Measurements from ENCODE around the gene DNAAF9. TPM values are rescaled to one million over a fixed set of nuclear protein-coding genes. Genes with fewer than 3 reads are reported as not detected.

DNAAF9 gene
- total RNA-seq, 6 experiments from 2014 or later = 11.7 to 15.5 (median 12.9) TPM

DNA sequence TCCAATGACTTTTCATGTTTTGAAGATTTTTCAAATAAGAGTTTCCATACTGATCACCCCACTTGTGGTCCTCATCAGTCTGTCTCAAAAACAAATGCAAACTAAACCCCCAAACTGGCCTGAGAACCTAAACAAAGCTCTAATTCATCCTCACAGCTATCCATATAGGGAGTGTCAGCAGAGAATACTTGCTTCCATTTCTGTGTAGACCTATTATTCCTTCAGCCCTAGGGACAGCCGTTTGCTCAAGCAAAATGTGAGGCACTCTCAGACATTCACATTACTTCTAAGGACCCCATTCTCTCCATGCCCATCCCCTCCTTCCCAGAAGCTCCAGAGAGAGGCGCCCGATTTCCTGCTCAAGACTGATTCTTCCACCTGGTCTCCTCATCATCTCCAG is 24.6 kb downstream of the DNAAF9 start:
- H3K4me1 Mint-ChIP-seq (ENCODE audit: low read depth) = peaks cover 18% of the 10 kb centered on the region
- peaks cover 15% of the 10 kb centered on the region for H3K36me3 Mint-ChIP-seq (ENCODE audit: low read depth)
- no peaks in the 10 kb centered on the region for H3K27me3 Mint-ChIP-seq (ENCODE audit: insufficient read depth)
- H3K9me3 Mint-ChIP-seq = no peaks in the 10 kb centered on the region; the same call in 1 of the 2 replicates
- no peak overlapping the region for H3K27ac Mint-ChIP-seq
- TF ChIP-seq, protein P1, sequence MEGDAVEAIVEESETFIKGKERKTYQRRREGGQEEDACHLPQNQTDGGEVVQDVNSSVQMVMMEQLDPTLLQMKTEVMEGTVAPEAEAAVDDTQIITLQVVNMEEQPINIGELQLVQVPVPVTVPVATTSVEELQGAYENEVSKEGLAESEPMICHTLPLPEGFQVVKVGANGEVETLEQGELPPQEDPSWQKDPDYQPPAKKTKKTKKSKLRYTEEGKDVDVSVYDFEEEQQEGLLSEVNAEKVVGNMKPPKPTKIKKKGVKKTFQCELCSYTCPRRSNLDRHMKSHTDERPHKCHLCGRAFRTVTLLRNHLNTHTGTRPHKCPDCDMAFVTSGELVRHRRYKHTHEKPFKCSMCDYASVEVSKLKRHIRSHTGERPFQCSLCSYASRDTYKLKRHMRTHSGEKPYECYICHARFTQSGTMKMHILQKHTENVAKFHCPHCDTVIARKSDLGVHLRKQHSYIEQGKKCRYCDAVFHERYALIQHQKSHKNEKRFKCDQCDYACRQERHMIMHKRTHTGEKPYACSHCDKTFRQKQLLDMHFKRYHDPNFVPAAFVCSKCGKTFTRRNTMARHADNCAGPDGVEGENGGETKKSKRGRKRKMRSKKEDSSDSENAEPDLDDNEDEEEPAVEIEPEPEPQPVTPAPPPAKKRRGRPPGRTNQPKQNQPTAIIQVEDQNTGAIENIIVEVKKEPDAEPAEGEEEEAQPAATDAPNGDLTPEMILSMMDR (IDR thresholded peaks at IDR 0.05) = no peak
- no peak overlapping the region for H3K4me3 Mint-ChIP-seq
- no peak for DNase-seq

DNA sequence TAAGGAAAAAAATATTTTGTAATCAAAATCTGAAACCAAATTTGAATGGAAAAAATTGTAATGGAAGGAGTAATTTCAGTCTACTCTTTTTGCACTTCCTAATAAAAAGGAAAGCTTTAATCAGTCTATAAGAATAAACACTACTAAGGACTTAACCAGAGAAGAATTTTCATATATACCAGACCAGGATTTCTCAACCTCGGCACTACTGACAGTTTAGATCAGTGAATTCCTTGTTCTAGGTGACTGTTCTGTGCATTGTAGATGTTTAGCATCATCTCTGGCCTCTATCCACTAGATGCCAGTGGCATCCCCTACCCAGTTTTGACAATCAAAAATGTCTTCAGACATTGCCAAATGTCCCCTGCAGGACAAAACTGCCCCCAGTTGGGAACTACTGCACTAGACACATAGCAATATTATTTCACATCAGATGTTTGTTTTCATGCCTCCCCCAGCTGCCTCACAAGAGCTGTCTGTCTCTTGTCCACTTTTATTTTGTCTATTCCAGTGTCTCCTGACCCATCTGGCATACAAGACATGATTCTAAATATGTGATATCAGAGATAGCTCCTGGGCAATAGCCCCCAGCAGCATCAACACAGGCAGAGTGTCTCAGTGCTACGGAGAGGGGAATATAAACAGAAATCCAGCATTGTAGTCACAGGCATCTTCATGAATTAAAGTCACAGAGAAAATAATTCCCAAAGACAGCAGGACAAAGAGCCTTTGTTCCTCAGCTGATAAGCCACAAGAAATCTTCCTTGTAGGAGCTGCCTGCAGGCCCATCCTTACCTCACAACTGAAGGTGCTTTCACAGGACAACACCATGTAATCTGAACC is 27.0 kb downstream of the DNAAF9 start:
- Mint-ChIP-seq H3K4me1 (ENCODE audit: low read depth) (peaks cover 18% of the 10 kb centered on the region), H3K9me3 (no peaks in the 10 kb centered on the region), H3K4me3 (no peak overlapping the region), H3K36me3 (ENCODE audit: low read depth) (peaks cover 15% of the 10 kb centered on the region; the same call in 1 of the 2 replicates), H3K27ac (no peak overlapping the region), H3K27me3 (ENCODE audit: insufficient read depth) (no peaks in the 10 kb centered on the region)
- TF ChIP-seq, protein P1 (IDR thresholded peaks at IDR 0.05) = no peak
- DNase-seq = no peak

DNA sequence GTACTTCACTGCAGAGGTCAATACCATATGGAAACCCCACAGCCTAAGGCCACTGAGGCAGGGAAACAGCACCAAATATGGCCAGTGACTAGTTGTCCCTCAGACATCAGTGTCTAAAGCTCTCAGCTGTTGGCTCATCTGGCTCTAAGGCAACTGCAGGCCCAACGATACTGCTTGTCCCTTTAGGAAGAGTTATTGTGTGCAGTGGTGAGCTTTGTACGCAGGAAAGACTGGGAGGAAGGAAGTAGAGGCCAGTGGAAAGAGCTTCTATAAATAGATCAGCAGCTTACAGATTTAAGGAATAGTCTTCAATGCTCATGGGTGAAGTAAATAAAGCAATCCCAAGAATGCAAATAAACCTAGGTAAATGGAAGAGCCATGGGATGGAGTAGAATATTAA is 29.3 kb downstream of the DNAAF9 start:
- H3K4me3 Mint-ChIP-seq = no peak overlapping the region
- peaks cover 20% of the 10 kb centered on the region for H3K36me3 Mint-ChIP-seq (ENCODE audit: low read depth)
- no peak overlapping the region for H3K27ac Mint-ChIP-seq
- TF ChIP-seq, protein P1 (IDR thresholded peaks at IDR 0.05) = no peak
- H3K9me3 Mint-ChIP-seq = no peaks in the 10 kb centered on the region
- no peaks in the 10 kb centered on the region for H3K27me3 Mint-ChIP-seq (ENCODE audit: insufficient read depth)
- DNase-seq = no peak
- H3K4me1 Mint-ChIP-seq (ENCODE audit: low read depth) = peaks cover 5% of the 10 kb centered on the region; the same call in 1 of the 2 replicates

DNA sequence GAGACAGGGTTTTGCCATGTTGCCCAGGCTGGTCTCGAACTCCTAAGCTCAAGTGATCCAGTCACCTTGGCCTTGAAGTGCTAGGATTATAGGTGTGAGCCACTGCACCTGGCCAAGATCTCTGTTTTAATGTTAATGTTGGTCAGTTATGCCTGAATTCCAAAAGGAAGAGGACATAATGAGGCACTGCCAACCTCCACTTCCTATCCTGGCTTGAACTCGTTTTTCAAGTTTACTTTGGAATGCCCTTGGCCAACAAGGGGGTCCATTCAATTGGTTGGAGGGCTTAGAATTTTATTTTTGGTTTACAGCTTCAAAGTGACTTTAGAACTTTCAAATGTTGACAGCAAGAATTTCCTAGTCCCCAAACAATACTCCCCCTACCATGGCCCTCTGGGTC is 29.8 kb downstream of the DNAAF9 start:
- peaks cover 25% of the 10 kb centered on the region for H3K36me3 Mint-ChIP-seq (ENCODE audit: low read depth)
- H3K9me3 Mint-ChIP-seq = no peaks in the 10 kb centered on the region
- H3K4me3 Mint-ChIP-seq = no peak overlapping the region
- peaks cover 5% of the 10 kb centered on the region; the same call in 1 of the 2 replicates for H3K4me1 Mint-ChIP-seq (ENCODE audit: low read depth)
- no peak overlapping the region for H3K27ac Mint-ChIP-seq
- H3K27me3 Mint-ChIP-seq (ENCODE audit: insufficient read depth) = no peaks in the 10 kb centered on the region
- TF ChIP-seq, protein P1 (IDR thresholded peaks at IDR 0.05) = no peak
- no peak for DNase-seq

DNA sequence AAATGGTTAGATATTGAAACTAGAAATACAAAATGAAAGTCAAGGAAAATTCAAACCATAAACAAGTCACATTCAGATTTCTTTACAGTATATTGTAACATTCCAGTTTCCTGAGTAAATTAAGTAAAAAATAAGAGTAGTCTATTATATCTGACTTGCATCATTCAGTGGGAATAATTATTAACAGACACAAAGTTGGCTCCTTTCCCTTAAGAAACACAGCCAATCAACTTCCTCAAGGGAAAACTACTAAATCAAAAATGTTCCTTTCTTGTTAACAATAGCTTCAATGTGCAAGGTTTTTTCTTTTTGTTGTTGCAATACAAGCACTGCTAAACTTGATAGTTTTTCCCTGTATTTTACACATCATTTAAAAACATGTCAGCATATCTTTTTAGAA is 33.2 kb downstream of the DNAAF9 start:
- no peaks in the 10 kb centered on the region for H3K9me3 Mint-ChIP-seq
- H3K4me1 Mint-ChIP-seq (ENCODE audit: low read depth) = peaks cover 5% of the 10 kb centered on the region; the same call in 1 of the 2 replicates
- no peak for DNase-seq
- TF ChIP-seq, protein P1 (IDR thresholded peaks at IDR 0.05) = no peak
- peaks cover 44% of the 10 kb centered on the region for H3K36me3 Mint-ChIP-seq (ENCODE audit: low read depth)
- H3K27me3 Mint-ChIP-seq (ENCODE audit: insufficient read depth) = no peaks in the 10 kb centered on the region
- no peak overlapping the region for H3K27ac Mint-ChIP-seq
- no peak overlapping the region for H3K4me3 Mint-ChIP-seq
